ENCODE measurements around the gene HDAC7.

Gene HDAC7

GRCh38 chr12:47777741-47778558 lies 41.8 kb downstream of the HDAC7 start:
- DNase-seq (ENCODE audit: low spot score) = no peak

DNA sequence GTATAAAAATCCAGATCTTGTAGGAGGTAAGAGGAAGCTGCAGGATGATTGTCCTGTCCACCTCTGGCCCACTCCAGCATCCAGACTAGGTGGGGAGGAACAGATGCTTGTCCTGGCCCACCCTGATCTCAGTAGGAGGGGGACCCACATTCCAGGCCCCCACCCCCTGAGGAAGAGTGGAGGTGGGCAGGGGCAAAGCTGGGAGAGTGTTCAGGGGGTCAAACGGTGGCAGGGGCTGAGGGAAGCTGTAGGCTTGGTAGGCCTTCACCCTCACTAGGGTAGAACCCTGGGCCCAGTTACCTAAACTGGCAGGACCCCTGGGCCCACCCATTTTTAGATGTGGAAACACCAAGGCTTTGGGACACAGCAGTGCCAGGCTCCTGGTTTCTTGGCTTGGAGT lies 42.6 kb downstream of the HDAC7 start:
- no peak for DNase-seq (ENCODE audit: low spot score)

GRCh38 chr12:47776471-47777143 lies 43.1 kb downstream of the HDAC7 start:
- DNase-seq (ENCODE audit: low spot score) = no peak

- DNase-seq (ENCODE audit: low spot score) = no peak
These were observed 44.4 kb downstream of the HDAC7 start for GRCh38 chr12:47775100-47775911.

DNA sequence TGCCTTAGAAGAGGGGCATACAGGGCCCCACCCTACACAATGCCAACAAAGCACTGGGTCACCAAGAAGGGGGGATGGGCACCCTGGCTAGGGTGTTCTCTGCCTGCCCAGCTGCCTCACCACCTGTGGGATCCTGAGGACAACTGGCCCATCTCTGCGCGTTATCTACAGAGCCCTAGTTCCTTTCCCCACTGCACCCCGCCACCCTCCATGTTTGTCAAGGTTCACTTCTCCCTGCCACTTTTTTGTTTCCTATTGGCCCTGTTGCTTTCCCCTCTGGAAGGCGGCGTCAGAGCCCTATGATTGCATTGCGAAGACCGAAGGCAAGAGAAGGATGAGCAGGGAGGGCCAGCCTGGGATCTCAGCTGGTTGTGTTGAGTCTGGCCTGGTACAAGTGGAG lies 45.0 kb downstream of the HDAC7 start:
- DNase-seq (ENCODE audit: low spot score) = no peak

- DNase-seq (ENCODE audit: low spot score) = no peak
These were observed 45.7 kb downstream of the HDAC7 start for GRCh38 chr12:47773858-47774580.

DNA sequence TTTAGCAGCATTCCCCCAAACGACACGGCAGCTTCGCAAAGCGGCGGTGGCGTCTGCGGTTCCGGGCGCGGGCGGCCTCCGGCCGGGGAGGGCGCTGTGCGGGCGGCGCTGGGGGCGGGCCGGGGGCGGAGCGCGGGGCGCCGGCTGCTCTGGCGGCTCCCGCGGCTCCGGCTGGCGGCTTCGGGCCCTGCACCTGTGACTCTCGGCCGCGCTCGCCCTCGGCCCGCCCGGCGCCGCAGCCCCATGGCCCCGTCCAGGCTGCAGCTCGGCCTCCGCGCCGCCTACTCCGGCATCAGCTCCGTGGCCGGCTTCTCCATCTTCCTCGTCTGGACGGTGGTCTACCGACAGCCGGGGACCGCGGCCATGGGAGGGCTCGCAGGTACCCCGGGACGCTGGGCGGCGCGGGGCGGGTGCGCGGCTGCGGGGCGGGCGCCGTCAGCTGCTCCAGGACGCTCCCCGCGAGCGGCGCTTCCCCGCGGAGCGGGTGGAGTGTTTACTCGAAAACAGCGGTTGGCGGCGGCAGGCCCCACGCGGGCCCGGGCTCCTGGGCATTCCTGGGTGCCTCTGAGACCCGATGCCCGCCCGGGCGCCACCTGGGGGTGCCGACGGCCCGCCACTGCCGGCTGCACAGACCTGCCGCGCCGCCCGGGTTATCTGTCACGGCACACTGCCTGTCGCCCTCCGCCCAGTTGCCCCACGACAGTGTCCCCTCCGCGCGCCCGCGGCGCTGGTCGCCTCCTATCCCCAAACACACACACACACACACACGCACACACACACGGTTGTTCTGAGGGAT lies 46.4 kb downstream of the HDAC7 start, which contains the start of gene SLC48A1:
SLC48A1 (plus strand) TSS at position 177 of the 796 bp plus-strand sequence; CDS start at position 244, 67 bp downstream.
- peak; percentile 71 for DNase-seq (ENCODE audit: low spot score)

DNA sequence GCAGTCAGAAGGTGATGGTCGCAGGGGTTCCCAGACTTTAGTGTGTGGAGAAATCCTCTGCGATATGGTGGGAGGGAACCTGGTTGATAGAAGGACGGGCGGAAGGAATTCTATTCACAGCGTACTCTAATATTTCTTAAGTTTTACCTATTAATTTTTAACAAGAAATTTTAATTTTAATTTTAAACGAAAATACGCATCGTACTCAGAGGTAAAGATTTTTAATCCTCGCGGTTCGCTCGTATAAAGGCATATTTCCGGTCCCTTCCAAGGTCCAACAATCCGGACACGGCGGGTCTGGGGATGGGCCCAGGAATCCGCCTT lies 47.0 kb downstream of the HDAC7 start:
- no peak for DNase-seq (ENCODE audit: low spot score)

- no peak for DNase-seq (ENCODE audit: low spot score)
These were observed 47.5 kb downstream of the HDAC7 start for GRCh38 chr12:47772094-47772660.

- no peak for DNase-seq (ENCODE audit: low spot score)
These were observed 48.4 kb downstream of the HDAC7 start for GRCh38 chr12:47771304-47771703.

DNA sequence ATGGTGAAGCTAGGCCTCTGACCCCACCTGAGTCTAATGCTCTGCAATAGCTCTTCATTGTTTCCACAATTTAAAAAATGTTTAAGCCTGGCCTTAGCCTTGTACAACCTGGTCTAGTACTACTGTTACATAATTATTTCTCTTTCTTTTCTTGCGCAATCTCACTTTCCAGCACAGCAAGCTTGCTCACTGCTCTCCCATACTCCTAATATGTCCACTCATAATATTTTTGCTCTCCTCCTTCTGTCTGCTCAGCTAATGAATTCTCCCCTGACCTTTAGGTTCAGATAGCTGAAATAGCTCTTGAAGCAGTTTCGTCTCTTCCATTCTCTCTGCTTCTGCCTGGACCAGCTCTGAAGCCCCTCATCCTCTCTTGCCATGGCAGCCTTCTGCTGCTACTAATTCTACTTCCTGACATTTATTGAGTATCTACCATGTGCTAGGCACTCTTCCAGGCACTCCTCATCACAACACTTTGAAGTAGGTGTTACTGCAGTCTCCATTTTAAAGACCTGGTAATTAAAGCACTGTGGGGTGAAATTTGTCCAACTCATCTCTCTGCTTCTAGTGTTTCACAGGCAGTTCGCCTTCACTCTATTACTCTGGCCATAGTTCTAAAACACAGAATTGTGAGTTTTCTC lies 49.5 kb downstream of the HDAC7 start:
- DNase-seq (ENCODE audit: low spot score) = no peak

DNA sequence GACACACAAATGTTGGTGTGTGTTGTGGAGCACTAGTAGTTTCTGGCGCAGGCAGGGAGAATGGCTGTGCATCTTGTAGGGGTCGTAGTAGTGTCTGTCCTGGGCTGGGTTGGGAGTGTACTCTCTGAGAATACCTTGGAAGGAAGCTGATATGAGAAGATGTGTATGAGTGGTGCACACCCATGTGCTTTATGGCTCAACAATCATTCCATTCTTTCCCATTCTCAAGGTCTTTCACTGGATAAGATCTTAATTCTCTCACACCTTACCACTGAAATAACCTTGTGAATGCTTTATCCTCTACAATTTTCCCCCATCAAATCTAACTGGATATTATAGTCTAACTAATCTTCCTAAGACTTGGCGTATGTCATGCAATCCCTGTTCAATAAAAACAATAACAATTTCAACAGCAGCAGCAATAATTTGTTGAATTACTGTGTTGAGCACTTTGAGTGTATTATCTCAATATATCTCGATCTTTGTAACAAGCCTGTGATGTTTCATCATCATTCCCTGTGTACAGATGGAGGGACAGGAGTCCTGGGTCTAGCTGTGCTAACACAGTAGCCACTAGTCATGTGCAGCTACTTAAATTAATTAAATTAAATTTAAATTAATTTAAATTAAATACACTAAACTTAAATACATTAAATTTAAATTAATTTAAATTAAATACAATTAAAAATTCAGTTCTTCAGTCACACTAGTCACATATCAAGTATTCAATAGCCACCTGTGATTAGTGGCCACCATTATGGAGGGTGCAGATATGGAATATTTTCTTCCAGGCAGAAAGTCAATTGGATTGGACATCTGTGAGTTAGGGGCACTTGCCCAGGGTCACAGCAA lies 50.2 kb downstream of the HDAC7 start:
- no peak for DNase-seq (ENCODE audit: low spot score)

DNA sequence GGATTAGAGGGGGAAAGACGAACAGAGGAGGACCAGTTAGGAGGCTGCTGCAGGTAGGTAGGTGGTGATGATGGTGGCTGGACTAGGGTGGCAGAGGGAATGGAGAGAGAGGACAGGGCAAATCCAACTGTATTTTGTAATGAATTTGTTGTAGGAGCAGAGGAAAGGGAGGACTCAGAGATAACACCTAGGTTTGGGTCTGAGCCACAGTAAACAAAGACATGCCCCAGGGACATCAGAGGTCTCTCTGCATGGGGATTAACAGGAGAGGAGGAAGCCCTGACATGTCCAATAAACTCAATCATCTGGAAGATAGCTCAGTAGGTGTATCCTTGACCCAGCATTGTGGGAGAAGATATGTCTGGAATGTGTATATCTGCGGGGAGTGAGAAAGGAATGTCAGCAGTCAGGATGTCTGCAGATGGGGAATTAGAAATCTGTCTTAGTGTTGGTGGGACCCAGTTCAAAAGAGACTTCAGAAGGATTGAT lies 51.3 kb downstream of the HDAC7 start:
- DNase-seq (ENCODE audit: low spot score) = no peak

DNA sequence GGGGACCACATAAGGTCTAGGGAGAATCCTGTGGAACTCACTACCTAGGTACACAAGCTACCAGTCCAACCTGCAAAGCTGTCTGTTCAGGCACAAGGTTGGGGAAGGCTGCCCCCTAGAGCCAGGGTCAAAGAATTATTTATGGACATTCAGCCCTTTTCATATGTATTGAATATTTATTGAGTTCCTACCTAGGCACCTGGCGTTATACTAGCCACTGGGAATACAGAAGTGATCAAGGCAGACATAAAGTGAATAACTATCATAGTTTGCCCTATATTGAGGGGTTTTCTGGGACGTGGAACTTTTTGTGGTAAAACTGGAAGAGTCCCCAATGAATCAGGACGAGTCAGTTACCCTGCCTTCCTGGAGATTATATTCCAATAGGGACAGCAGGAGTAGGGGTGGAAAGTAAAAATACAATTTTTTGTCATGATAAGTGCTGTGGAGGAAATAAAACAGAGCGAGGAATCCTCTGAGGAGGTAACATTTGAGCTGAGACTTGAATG lies 52.4 kb downstream of the HDAC7 start:
- peak; percentile 80 for DNase-seq (ENCODE audit: low spot score)

DNA sequence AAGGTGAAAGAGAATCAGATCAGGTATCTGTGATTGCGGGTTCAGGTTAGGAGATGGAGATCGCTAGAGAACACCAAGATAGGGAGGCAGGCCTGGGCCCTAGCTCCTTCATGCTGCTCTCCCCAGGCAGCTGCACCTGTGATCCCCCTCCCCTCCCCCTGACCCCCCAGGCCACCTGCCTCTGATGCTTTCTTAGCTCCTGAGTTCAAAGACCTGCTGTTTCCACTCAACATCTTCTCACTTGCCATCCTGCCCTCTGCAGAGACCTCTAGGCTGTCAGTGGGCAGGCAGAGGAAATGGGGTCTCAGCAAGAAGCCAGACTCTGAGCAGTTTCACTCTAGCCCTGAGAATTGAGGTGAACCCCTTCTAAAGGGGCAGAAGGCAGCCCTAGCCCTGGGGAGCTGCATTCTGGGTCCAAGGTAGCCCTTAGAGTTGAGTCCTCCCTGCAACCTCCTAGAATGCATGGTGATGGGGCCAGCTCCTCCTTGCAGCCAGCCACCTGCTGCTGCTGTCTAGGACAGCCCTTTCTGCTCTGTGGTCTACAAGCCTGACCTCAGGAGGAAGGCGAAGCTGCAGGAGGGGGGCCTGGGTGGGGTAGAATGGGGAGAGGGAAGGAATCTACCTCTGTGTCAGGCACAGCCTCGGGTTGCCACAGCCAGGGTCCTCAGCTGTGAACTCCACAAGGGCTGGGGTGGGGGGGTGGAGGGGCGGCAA lies 53.0 kb downstream of the HDAC7 start:
- DNase-seq (ENCODE audit: low spot score) = no peak

GRCh38 chr12:47763481-47764346 lies 56.0 kb downstream of the HDAC7 start:
- DNase-seq (ENCODE audit: low spot score) = no peak

DNA sequence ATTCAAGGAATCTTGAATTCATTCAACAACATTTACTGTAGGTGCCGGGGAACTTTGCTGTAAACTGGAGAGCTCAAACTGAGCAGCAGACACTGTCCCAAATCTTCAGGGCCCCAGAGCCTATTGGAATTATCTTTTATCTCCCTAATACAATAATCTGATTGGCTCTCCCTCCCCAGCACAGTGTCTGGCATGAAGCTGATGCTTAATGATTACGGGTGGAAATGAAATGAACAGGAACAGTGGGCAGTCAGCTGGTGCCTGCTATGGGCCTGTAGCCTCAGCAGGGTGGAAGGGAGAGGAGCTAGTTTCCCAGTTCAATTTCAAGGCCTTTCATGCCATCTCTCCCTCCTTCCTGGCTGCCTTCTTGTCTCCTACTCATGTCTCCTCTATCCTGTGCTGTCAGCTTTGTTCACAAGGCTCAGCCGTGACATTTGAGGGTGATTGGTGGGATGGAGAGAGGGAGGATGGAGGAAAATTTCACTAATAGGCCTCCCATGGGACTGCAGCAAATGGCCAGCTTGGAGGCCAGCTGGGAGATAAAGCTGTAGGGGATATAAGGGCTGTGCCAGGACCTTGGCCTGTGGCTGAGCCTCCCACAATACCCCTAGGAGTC lies 56.7 kb downstream of the HDAC7 start:
- DNase-seq (ENCODE audit: low spot score) = no peak
